ENCODE measurements around the gene CREM.

Gene CREM

GRCh38 chr10:35124540-35124939 lies 2.1 kb upstream of the CREM start:
- Histone ChIP-seq H3K4me3 (no peak overlapping the region), H3K27ac (no peak overlapping the region)
- DNase-seq (ENCODE audit: low spot score): no peak
- TF ChIP-seq CTCF (IDR thresholded peaks at IDR 0.05): no peak

GRCh38 chr10:35126062-35126529 lies 550 bp upstream of the CREM start:
- H3K27ac ChIP-seq: peak overlapping the region; percentile 100
- no peak for DNase-seq (ENCODE audit: low spot score)
- TF ChIP-seq CTCF (IDR thresholded peaks at IDR 0.05): no peak
- H3K4me3 ChIP-seq: peak overlapping the region; percentile 98

GRCh38 chr10:35127289-35127891 lies 744 bp downstream of the CREM start:
- H3K4me3 ChIP-seq: peak overlapping the region; percentile 98
- peak overlapping the region; percentile 100 for H3K27ac ChIP-seq
- peak; percentile 87 for DNase-seq (ENCODE audit: low spot score)
- TF ChIP-seq CTCF (IDR thresholded peaks at IDR 0.05): no peak

- no peak for DNase-seq (ENCODE audit: low spot score)
- no peak overlapping the region for H3K4me3 ChIP-seq
- TF ChIP-seq CTCF (IDR thresholded peaks at IDR 0.05): no peak
- no peak overlapping the region for H3K27ac ChIP-seq
Observed at GRCh38 chr10:35129185-35129674, 2.6 kb downstream of the CREM start.

- DNase-seq (ENCODE audit: low spot score): no peak
- Histone ChIP-seq H3K27ac (peak overlapping the region in 1 of 2 donors; percentile 21), H3K4me3 (no peak overlapping the region)
- TF ChIP-seq CTCF (IDR thresholded peaks at IDR 0.05): no peak
Observed at GRCh38 chr10:35130663-35131062, 4.0 kb downstream of the CREM start.

- Histone ChIP-seq H3K27ac (no peak overlapping the region), H3K4me3 (no peak overlapping the region)
- TF ChIP-seq CTCF (IDR thresholded peaks at IDR 0.05): no peak
- DNase-seq (ENCODE audit: low spot score): no peak
Observed at GRCh38 chr10:35132727-35133126, 6.1 kb downstream of the CREM start.

- TF ChIP-seq CTCF (IDR thresholded peaks at IDR 0.05): no peak
- Histone ChIP-seq H3K4me3 (no peak overlapping the region), H3K27ac (no peak overlapping the region)
- DNase-seq (ENCODE audit: low spot score): no peak
Observed at GRCh38 chr10:35133586-35133985, 6.9 kb downstream of the CREM start.
